OCI-LY7 (cell line): Measurements from ENCODE around the gene ZBED4. TPM values are rescaled to one million over a fixed set of nuclear protein-coding genes. Genes with fewer than 3 reads are reported as not detected.

Source experiments
- BruUV-seq: library from RNA; stranded (reverse); fragments of 400-500 nt; replicated peaks from 2 replicates; lab custom pipeline; 2021; lab: Mats Ljungman, UMichigan
- CTCF ChIA-PET: fragments of 300-600 bp; sonication (Branson Sonifier 250); formaldehyde crosslinking; loops from one replicate; lab custom pipeline; 2022; ENCODE audit warnings: antibody characterized with exemption; ENCODE audit not compliant: unreplicated experiment; lab: Charles Lee
- POLR2A ChIA-PET: fragments of 300-600 bp; sonication (Branson Sonifier 250); formaldehyde crosslinking; loops from one replicate; lab custom pipeline; 2022; ENCODE audit warnings: antibody characterized with exemption; lab: Charles Lee
- DNase-seq: peaks from one replicate; pipeline ENCODE4 v3.0.0-alpha.2; 2015; ENCODE audit warnings: low spot score
- H2AFZ ChIP-seq: fragments of 200-600 bp; sonication (generic), shearing (Covaris generic); 2 replicates; pipeline ENCODE4 v1.6.1; 2014; ENCODE audit warnings: mild to moderate bottlenecking, antibody characterized with exemption, low read length, moderate library complexity
- H3K27ac ChIP-seq: fragments of 200-600 bp; sonication (generic); 2 replicates; pipeline ENCODE4 v1.5.1; 2014; ENCODE audit warnings: mixed run types, low read depth, mild to moderate bottlenecking, moderate library complexity, low read length, inconsistent platforms; ENCODE audit not compliant: poor library complexity, severe bottlenecking
- H3K36me3 ChIP-seq: fragments of 200-600 bp; sonication (generic); 2 replicates; pipeline ENCODE4 v1.6.1; 2014; ENCODE audit warnings: mild to moderate bottlenecking, antibody characterized with exemption, low read length, moderate library complexity, mixed read lengths; ENCODE audit not compliant: insufficient read depth
- H3K4me1 ChIP-seq: fragments of 200-600 bp; sonication (generic); 2 replicates; pipeline ENCODE4 v1.5.1; 2014; ENCODE audit warnings: mild to moderate bottlenecking, low read length; ENCODE audit not compliant: insufficient read depth, poor library complexity, severe bottlenecking
- H3K4me2 ChIP-seq: fragments of 200-600 bp; sonication (generic); 2 replicates; pipeline ENCODE4 v1.6.1; 2014; ENCODE audit warnings: mild to moderate bottlenecking, low read length
- H3K4me3 ChIP-seq: fragments of 200-600 bp; sonication (generic); 2 replicates; pipeline ENCODE4 v1.5.1; 2014; ENCODE audit warnings: mild to moderate bottlenecking, low read depth, low read length; ENCODE audit not compliant: poor library complexity, severe bottlenecking
- H3K79me2 ChIP-seq: fragments of 200-600 bp; sonication (generic); 2 replicates; pipeline ENCODE4 v1.6.1; 2016; ENCODE audit warnings: low read depth, mild to moderate bottlenecking, low read length, moderate library complexity, mixed read lengths; ENCODE audit not compliant: insufficient read depth
- H3K9me2 ChIP-seq: fragments of 200-600 bp; sonication (generic); 2 replicates; pipeline ENCODE4 v1.6.1; 2016; ENCODE audit warnings: mild to moderate bottlenecking, low read length, mixed read lengths; ENCODE audit not compliant: insufficient read depth
- H3K9me3 ChIP-seq: fragments of 200-600 bp; sonication (generic); 2 replicates; pipeline ENCODE4 v1.6.1; 2014; ENCODE audit warnings: mild to moderate bottlenecking, mixed run types, low read length, mixed read lengths
- H4K20me1 ChIP-seq: fragments of 200-600 bp; sonication (generic); 2 replicates; pipeline ENCODE4 v1.6.1; 2014; ENCODE audit warnings: mild to moderate bottlenecking, antibody characterized with exemption, low read length, moderate library complexity, mixed read lengths; ENCODE audit not compliant: insufficient read depth
- EZH2phosphoT487 ChIP-seq: fragments of 200-600 bp; sonication (generic); IDR thresholded peaks from 2 replicates; pipeline ENCODE4 v1.6.1; 2018; ENCODE audit warnings: low read depth, borderline replicate concordance, mild to moderate bottlenecking, mixed run types, antibody characterized with exemption, low read length, moderate library complexity, mixed read lengths
- intact Hi-C: fragments of 100-400 bp; cut with micrococcal nuclease; formaldehyde crosslinking; loops from one replicate; pipeline ENCODE4 v1.10.0; 2022; ENCODE audit not compliant: unreplicated experiment
- total RNA-seq, 2 experiments: library from RNA; depleted of rRNA in 1 of 2; stranded (reverse); fragments of >200 nt in 1 of 2; shearing (Covaris generic) in 1 of 2; gene quantifications; 2 replicates each; pipeline ENCODE4 v1.2.3, GENCODE V29; 2014 to 2022
- TF ChIP-seq, protein P1 (sequence below): fragments of 200-600 bp; sonication (generic); conservative IDR thresholded peaks from 2 replicates; pipeline ENCODE4 v1.5.1; 2014; ENCODE audit warnings: mild to moderate bottlenecking, antibody characterized with exemption, low read length, moderate library complexity, mixed read lengths

The ZBED4 gene
- total RNA-seq, 2 experiments from 2014 or later: 30.4 to 31.6 TPM

DNA sequence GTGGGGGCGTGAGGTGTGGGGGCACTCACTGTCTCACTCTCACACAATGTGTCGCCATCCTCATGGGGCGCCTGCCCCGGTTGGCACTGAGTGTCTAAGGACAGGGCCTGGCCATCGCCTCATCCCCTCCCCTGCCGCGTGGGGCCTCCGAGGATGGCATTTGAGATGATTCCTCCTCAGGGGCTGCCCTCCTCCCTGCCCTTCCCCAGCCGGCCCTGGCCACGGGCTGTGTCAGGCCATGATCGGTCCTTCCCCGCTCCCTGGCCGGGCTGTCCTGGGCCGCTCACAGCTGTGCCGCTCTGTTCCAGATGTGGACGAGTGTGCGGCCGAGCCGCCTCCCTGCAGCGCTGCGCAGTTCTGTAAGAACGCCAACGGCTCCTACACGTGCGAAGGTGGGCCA lies 69.3 kb downstream of the ZBED4 start:
- H3K27ac ChIP-seq: no peak overlapping the region
- ChIA-PET CTCF (no interaction called here), POLR2A (no interaction called here)
- no peaks in the 10 kb centered on the region; the same call in 1 of the 2 replicates for H3K79me2 ChIP-seq
- peak overlapping the region; percentile 75; the same call in 1 of the 2 replicates for H3K4me2 ChIP-seq
- intact Hi-C loops: no loop called here
- no peak for DNase-seq
- H2AFZ ChIP-seq: no peak overlapping the region
- H3K9me3 ChIP-seq: no peaks in the 10 kb centered on the region
- H4K20me1 ChIP-seq: no peaks in the 10 kb centered on the region
- H3K4me3 ChIP-seq: no peak overlapping the region
- peaks cover 43% of the 10 kb centered on the region for H3K4me1 ChIP-seq
- no peaks in the 10 kb centered on the region for H3K36me3 ChIP-seq
- H3K9me2 ChIP-seq: no peaks in the 10 kb centered on the region
- no peak for TF ChIP-seq EZH2phosphoT487
- TF ChIP-seq, protein P1, sequence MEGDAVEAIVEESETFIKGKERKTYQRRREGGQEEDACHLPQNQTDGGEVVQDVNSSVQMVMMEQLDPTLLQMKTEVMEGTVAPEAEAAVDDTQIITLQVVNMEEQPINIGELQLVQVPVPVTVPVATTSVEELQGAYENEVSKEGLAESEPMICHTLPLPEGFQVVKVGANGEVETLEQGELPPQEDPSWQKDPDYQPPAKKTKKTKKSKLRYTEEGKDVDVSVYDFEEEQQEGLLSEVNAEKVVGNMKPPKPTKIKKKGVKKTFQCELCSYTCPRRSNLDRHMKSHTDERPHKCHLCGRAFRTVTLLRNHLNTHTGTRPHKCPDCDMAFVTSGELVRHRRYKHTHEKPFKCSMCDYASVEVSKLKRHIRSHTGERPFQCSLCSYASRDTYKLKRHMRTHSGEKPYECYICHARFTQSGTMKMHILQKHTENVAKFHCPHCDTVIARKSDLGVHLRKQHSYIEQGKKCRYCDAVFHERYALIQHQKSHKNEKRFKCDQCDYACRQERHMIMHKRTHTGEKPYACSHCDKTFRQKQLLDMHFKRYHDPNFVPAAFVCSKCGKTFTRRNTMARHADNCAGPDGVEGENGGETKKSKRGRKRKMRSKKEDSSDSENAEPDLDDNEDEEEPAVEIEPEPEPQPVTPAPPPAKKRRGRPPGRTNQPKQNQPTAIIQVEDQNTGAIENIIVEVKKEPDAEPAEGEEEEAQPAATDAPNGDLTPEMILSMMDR: no peak
- no TSS peak for BruUV-seq

DNA sequence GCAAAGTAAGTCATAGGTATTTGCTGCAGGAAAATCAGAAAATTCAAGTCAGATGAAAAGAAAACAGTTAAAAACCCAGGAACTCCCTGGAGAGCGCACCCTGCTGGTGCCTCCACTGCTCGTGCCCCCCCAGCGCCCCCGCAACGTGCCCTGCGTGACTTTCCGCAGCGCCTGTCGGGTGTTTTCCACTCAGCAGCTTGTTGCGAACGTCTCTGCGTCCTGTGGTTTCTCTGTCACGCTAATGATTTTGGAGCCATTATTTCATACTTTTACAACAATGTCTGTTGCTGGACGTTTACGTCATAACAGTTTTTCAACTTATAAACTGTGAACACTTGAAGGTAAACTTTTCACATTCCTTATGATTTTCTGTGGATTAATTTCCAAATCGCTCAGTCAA lies 69.8 kb downstream of the ZBED4 start:
- intact Hi-C loops: no loop called here
- no peaks in the 10 kb centered on the region for H4K20me1 ChIP-seq
- no peaks in the 10 kb centered on the region for H3K36me3 ChIP-seq
- no TSS peak for BruUV-seq
- CTCF ChIA-PET: no interaction called here
- peak overlapping the region; percentile 75; the same call in 1 of the 2 replicates for H3K4me2 ChIP-seq
- no peak overlapping the region for H3K27ac ChIP-seq
- no peaks in the 10 kb centered on the region for H3K9me3 ChIP-seq
- no peaks in the 10 kb centered on the region for H3K79me2 ChIP-seq
- peaks cover 43% of the 10 kb centered on the region for H3K4me1 ChIP-seq
- no peak for DNase-seq
- H3K9me2 ChIP-seq: no peaks in the 10 kb centered on the region
- no peak overlapping the region for H3K4me3 ChIP-seq
- POLR2A ChIA-PET: interaction anchor here (0.6 kb wide), 1 partner anchor 535 kb away, joined by 3 read pairs; no protein-coding TSS in a partner anchor
- no peak overlapping the region for H2AFZ ChIP-seq
- TF ChIP-seq EZH2phosphoT487: no peak
- TF ChIP-seq, protein P1: peak; percentile 80

DNA sequence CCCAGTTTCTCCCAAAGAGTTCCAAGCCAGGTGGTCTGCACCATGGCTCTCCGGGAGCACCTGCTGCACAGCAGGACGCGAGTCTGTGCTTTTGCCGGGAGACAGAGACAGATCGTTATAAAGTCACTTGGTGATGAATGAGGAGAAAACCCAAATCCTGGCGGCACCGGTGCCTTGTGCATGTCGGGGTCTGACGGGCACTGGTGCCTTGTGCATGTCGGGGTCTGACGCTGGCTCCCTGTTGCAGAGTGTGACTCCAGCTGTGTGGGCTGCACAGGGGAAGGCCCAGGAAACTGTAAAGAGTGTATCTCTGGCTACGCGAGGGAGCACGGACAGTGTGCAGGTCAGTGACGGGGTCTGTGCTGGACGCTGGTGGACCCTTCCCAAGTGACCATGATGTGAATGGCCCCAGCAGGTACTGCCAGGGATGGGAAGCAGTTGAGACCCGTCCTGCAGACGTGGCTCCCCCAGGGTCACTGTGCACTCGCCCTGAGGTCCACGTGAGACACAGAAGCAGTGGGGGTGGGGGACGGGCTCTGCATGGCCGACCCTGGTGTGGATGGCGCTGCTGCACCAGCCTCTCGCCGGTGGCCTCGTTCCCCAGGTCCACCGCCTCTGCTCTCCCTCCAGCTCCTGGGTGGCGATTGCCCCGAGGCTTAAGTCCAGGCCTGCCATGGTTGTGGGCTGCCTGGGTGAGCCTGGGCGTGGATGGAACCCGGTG lies 70.6 kb downstream of the ZBED4 start:
- Histone ChIP-seq H3K4me3 (no peak overlapping the region), H3K36me3 (no peaks in the 10 kb centered on the region), H3K79me2 (no peaks in the 10 kb centered on the region), H4K20me1 (no peaks in the 10 kb centered on the region), H3K27ac (no peak overlapping the region), H3K4me1 (peaks cover 38% of the 10 kb centered on the region), H3K9me2 (no peaks in the 10 kb centered on the region), H3K9me3 (no peaks in the 10 kb centered on the region), H3K4me2 (peak overlapping the region; percentile 75), H2AFZ (no peak overlapping the region)
- BruUV-seq: no TSS peak
- CTCF ChIA-PET: no interaction called here
- POLR2A ChIA-PET: interaction anchor here (0.6 kb wide), 1 partner anchor 536 kb away, joined by 3 read pairs; no protein-coding TSS in a partner anchor
- no peak for TF ChIP-seq EZH2phosphoT487
- TF ChIP-seq, protein P1: no peak
- no peak for DNase-seq
- intact Hi-C loops: no loop called here
